GM18873 (cell line): Measurements from ENCODE around the gene RPS6KA5.
"Not testable (repeated sequence)": the region's sequence is repeated elsewhere in the genome, so short reads cannot be mapped to it uniquely, and the experiment has no call there.

Experiments used
- ATAC-seq: cut with Tn5 transposase; IDR thresholded peaks from one replicate; pipeline ENCODE4 v1.9.1; 2021; ENCODE audit warnings: mild to moderate bottlenecking, moderate library complexity, moderate number of reproducible peaks; ENCODE audit not compliant: unreplicated experiment, low FRiP score

Gene RPS6KA5

DNA sequence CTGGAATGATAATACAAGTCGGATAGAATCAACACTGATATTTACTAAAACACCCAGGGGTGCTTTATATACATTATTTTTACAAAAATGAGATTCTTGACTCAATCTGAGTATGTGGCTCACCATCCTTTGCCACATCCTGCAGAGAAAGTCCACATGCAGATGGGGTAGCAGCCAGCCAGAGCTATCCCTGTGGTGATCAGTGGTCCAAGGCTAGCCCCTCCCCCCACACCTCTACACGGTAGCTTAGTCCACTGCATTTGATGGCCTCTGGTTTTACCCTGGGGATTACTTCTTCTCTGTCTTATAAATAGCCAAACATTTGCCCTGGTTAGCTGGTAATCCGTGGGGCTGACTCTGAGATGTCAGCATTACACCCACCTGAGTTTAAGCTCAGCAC is 216.1 kb downstream of the RPS6KA5 start:
- no peak for ATAC-seq

DNA sequence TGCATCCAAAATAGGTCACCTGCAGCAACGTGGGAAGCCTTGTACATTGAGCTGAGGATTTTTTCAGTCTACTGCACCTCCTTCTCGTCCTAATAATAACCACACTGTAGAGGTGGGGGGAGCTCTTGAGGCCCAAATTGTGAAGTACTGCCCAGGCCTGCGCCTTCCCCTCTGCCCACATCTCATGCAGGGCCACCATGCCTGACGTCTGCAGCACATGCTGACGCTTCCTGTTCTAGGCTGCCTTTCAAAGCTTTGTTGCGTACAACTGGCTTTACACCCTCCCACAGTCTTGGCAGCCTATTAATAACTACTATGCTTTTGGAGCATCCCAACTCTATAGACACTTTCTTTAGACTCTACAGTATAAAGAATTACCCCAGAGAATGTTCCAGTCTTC is 217.7 kb downstream of the RPS6KA5 start:
- no peak for ATAC-seq

DNA sequence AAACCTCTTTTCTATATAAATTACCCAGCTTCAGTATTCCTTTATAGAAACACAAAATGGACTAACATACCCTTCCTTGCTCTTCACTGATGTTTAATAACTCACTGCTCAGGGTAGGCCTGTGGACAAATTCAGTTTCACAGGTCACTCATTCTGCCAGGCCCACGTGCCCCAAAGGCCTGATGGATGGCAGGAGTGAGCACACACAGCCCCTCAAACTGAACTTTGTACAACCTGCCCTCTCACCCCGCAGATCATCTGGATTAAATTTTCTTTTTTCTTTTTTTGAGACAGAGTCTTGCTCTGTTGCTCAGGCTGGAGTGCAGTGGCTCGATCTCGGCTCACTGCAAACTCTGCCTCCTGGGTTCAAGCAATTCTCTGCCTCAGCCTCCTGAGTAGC is 219.8 kb downstream of the RPS6KA5 start:
- ATAC-seq, result not testable (repeated sequence)

DNA sequence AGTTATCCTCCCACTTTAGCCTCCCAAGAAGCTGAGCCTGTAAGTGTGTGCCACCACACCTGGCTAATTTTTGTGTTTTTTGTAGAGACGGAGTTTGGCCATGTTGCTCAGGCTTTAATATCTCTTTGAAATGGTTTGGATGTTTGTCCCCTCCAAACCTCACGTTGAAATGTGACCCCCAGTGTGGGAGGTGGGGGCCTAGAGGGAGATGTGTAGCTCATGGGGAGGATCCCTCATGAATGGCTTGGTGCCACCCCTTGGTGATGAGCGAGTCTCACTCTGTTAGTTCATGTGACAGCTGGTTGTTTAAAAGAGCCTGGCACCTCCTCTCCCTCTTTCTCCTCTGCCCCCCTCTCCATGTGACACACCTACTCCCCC is 220.6 kb downstream of the RPS6KA5 start:
- ATAC-seq, result no peak

DNA sequence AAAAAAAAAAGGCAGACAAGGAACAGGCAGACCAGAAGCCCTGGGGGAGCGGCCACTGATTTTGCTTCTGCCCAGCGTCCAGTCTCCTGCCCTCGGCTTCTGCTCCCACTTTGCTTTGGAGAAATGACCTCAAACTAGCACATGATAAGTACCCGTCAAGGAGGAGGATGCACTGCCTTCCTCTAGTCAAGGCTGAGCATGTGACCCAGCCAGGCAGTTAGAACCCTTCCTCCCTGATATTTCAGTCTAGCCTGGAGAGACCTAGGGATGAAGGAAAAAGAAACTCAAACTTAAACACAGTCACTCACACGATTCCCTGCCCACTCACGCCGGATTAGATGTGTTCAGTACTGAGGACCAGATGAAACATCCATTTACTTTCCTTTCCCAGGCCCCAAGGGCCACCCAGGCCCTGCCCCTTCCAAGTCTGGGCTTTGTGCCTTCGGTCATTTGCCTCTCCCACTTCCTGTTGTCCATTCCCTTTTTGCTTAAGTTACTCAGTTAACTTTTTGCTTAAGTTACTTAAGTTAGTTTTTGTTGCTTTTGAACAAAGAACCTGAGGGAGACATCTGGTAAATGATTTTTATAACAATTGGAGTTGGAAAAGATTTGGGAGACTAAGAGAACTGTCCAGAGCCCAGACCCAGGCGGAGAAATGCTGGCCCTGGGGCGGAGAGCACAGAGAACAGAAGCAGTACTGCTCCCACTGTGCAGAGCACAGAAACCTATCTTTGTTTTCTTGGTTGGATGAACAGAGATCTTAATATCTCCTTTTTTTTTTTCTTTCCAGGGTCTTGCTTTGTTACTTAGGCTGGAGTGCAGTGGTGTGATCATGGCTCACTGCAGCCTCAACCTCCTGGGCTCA is 221.2 kb downstream of the RPS6KA5 start:
- ATAC-seq, result no peak

DNA sequence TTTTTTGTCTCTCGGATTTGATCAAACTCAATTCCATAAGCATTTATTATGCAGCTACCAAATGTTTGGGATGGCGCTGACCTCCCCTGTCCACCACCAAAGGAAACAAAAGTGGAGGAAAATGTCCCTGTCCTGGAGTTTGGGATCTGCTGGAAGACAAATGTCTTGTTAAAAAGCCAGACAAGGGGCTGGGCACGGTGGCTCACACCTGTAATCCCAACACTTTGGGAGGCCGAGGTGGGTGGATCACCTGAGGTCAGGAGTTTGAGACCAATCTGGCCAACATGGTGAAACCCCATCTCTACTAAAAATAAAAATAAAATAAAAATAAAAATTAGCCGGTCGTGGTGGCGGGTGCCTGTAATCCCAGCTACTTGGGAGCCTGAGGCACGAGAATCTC is 221.9 kb downstream of the RPS6KA5 start:
- ATAC-seq, result not testable (repeated sequence)

DNA sequence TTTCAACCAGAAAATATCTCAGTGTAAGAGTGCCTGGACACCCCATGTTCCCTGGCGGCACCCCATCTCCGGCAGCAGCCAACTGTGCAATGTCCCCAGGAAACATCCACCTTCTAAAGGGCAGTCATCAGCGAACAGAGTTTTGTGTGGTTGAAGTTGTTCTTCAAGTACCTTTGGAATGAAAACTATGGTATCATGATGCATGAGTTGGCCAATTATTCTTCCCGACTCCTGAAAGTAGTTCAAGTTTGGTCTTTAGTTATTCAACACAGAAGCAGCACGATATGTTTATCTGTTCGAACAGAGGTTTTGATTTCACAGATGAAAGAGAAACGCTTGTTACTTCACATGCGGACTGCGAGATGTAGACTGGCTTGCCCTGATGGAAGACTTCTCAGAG is 223.1 kb downstream of the RPS6KA5 start:
- ATAC-seq, result no peak

DNA sequence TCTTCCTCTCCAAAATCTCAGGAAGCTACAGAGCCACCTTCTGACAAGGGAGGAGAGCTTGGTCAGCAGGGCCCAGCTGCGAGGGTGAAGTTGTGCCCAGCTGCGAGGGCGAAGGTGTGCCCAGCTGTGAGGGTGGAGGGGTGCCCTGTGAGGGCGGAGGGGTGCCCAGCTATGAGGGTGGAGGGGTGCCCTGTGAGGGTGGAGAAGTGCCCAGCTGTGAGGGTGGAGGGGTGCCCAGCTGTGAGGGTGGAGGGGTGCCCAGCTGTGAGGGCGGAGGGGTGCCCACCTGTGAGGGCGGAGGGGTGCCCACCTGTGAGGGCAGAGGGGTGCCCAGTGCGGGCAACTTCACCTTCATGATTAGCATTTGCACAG is 223.8 kb downstream of the RPS6KA5 start:
- ATAC-seq, result no peak

DNA sequence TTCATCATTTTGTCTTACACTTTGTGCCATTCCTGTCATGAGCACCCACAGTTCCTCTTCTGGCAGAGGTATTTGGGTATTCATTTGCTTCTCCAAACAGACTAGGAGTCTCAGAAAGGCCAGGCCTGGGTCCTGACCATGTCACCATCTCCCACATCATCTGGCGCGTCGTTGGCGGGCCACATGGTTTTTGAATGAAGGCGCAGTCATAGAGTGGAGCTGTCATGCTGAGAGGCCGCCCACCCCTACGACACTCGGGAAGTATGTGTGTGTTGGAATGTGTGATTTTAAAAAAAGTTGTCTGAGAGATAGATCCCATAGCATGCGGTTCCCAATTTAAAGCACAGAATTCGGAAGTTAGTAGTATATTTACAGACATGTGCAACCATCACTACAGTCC is 228.6 kb downstream of the RPS6KA5 start:
- no peak for ATAC-seq

DNA sequence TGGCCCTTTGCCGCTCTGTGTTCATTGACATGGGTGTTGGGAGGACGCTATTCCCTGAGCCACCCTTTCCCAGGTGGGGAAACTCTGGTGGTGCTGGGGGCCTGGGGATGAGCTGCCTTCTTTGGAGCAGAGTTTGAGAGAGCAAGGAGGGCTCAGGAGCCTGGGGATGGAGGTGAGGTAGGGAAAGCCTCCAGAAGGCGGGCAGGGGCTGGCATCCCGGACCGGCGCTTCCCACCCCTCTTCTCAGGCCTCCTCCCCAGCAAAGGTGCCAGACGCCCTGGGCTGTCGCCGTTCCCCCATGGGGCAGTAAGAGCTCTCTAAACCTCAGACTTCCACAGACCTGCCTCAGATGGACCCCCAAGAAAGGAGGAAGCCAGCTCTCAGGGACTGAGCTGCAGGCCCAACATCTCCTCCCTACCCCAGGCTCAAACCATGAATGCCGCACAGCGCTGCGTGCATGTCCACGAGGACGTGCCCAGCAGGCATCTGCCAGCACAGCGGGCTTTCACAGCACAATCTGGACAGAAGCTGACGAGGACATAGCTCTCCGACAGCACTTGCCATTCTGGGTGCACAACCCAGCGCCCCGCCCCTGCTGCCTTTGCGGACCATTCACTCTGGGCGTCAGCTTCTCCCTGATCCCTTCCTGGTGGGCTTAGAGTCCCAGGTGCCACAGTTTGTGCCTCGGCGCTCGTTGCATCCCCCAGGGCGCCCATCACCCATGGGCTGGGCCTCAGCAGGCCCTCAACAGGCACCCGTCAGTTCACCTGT is 229.3 kb downstream of the RPS6KA5 start:
- no peak for ATAC-seq

DNA sequence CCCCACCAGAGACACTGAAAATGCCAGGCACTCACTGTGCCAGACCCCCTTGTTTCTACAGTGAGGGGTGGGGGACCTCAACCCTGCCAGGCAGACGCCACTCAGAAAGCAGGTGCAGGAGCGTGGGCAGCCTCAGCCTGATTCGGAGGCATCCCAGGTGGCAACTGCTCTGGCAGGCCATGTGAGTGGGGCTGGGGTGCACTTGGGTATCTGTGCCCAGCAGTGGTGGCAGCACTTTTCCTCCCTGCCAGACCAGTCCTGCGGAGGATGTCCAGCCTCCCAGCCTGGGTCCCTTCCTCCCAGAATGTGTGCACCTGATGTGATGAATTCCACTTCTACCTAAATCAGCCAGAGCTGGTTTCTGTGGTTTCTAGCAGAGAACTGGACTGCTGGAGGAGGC is 230.8 kb downstream of the RPS6KA5 start:
- ATAC-seq, result no peak

DNA sequence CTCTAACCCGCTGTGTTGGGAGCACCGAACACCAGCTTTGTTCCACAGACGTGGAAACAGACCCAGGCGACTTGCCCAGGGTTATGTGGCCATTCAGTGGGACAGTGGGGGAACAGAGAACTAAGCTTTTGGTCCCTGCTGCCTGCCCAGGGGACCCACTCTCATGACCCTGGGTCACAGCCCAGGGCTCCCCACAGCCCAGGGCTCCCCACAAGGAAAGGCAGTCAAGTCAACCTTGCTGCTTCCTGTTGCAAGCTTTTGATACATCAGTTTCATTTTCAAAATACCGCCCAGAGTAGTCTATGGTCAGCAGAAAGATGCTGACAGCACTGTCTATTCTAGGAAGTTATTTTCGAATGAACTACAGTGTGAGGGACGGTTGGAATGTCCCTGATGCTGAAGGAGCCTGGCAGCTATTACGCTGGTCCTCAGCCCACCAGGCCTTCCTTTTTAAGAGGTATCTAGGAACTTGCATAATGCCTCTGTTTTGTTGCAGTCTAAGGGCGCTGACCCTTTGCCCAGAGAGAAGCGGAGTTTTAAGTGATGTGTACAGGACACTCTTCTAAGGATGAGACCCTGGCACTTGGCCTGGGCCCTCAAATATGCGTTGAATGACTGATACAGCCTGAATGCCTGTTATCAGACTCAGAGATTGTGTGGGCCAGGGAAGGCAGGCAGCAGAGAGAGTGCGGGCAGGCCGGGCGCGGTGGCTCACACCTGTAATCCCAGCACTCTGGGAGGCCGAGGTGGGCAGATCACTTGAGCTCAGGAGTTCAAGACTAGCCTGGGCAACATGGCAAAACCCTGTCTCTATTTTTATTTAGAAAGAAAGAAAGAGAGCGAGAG is 231.6 kb downstream of the RPS6KA5 start:
- no peak for ATAC-seq

DNA sequence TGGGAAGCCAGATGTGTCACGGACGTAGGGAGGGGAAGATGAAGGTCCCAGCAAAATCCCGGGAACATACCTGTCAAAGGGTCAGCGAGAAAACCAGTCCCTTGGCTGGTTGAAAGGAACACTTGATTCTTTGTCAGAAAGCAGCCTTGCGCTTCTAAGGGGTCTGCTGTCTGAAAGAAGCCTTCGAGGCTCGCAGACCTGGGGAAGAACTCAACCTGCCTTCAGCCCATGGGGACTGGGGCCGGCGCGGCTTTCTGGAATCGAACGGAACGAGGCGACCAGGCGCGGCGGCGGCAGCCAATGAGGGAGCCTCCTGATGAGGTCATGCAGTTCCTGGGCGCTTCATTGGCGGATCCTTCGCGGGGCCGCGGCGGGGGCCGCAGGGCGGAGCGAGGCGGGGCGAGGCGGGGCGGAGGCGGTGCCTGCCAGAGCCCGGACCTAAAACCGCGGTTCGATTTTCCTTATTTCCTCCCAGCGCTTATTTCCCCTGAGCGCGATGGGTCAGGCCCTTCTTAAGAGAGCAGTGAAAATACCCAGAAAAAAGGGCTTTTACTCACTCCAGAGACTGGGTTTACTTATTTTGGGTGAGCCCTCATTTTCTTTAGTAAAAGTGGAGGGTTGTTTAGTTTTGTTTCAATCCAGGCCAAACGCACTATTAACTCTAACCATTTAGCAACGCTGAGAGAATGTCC is 232.4 kb downstream of the RPS6KA5 start:
- peak; percentile 96 for ATAC-seq

DNA sequence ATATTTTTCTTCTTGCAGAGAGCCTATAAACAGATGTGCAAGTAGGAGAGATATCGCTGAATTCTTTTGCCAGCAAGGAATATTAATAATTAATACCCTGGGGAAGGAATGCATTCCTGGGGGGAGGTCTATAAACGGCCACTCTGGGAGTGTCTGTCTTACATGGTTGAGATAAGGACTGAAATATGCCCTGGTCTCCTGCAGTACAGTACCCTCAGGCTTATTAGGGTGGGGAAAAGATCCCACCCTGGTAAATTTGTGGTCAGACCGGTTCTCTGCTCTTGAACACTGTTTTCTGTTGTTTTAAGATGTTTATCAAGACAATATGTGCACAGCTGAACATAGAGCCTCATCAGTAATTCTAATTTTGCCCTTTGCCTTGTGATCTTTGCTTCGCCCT is 236.9 kb downstream of the RPS6KA5 start:
- ATAC-seq, result not testable (repeated sequence)

DNA sequence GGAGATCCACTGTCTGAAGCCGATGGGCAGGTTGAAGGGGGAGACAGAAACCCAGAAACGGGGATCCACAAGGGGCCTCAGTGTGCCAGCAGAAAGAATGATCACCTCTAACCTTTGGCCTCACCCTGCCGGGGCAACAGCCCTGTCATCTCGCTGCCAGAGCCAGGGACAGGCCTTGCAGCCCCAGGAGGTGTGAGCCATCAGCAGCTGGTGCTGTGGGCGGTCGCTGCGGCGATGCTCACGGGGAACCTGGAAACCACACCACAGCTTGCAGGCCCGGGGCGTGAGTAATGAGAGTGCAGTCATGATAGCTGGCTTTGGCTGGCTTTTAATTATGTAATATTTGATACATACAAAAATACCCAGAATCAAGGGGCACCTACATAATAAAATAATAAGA is 239.5 kb downstream of the RPS6KA5 start:
- ATAC-seq, result no peak

DNA sequence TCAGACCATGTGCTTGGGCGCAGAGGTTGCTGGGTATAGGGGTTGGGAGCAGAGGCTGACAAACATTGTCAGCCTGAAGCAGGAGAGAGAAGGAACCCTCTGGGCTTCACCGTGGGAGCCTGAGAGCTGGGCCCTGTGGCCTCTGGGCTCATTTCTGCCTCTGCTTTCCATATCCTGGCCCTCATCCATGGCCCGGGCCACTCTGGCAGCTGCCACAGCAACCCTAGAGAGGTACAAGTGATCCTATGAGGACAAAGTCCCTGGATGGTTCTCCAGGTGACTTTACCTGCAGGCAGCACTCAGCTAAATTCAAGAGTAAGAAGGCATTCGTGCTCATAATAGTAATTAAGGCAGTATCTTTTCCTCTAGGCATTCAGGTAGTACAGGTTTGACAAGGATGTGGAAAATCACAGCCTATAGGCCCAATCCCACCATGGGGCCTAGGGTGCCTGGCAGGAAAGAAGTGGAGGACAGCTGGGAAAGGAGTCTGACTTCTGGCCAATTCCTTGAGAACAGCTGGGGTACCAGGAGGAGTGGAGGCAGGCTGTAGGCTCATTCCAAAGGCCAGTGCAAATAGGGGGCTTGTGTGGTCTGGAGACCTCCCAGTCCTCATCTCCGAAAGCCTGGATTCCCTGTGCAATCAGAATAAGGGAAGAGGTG is 240.6 kb downstream of the RPS6KA5 start:
- no peak for ATAC-seq

DNA sequence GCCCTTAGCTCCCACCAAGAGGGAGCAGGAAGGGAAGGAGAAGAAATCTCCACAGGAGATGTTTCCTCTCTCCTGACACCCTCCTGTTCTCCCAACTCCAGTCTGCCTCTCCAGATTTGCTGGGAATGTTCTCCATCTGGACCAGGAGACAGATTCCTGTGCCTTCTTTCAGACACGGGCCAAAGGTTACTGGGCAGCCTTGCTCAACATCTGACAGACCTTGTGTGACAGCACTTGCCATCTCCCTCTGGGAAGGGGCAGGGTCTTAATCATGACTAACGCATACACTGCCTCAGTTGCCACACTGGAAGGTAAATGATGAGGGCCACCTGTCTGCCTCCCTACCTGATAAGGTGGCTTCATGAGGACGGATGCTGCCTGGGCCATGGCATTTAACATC is 241.7 kb downstream of the RPS6KA5 start:
- no peak for ATAC-seq

DNA sequence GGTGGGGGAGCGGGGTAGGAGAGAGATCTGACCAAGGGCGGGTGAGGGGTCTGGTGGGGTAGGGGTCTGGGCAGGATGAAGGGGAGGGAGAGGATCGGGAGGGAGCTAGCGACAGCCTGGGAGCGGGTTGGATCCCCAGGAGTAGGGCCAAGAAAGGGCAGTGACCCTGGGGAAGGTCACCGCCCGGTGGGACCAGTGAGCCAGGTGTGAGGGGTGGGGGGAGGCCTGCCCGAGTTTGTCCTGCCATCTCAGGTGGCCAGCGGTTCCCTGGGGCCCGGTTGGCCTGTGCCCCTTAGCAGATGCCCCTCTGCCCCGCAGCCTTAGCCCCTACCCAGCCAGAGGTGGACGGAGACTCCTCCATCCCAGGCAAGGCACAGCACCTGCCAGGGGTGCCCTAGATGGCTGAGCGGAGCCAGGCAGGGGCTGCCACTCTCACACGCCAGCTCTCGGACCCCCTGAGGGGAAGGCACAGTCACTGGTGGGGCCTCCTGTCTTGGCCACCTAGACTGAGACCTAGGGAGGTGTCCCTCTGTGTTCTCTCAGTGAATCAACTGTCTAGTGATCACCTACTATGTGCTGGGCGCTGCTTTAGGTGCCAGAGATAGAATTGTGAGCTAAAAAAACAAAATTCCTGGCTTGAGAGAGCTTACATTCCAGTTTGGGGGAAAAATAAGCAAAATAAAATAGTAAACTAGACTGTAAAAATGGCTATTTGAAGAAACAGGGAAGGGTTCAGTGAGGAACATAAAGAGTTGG is 243.6 kb downstream of the RPS6KA5 start:
- ATAC-seq, result no peak
